Myocyte (in vitro differentiated cells): ENCODE results near the gene LCK. TPM values are rescaled to one million over a fixed set of nuclear protein-coding genes. Genes with fewer than 3 reads are reported as not detected.
"Not testable (repeated sequence)": the region's sequence is repeated elsewhere in the genome, so short reads cannot be mapped to it uniquely, and the experiment has no call there.

Source experiments
- DNase-seq: peaks from one replicate; pipeline ENCODE4 v3.0.0-alpha.2; 2012; ENCODE audit warnings: low read depth
- total RNA-seq: library from RNA; depleted of rRNA; stranded (reverse); fragments of >200 nt; gene quantifications from 2 replicates; pipeline ENCODE4 v1.2.3, GENCODE V29; 2014

LCK gene
- total RNA-seq, 1 donor from 2014 or later = not detected

GRCh38 chr1:32239790-32240139 lies 11.3 kb upstream of the LCK start:
- DNase-seq = no peak

- DNase-seq = peak; percentile 45
These were observed 10.7 kb upstream of the LCK start for GRCh38 chr1:32240140-32240951.

GRCh38 chr1:32241001-32241763 lies 9.9 kb upstream of the LCK start:
- DNase-seq = peak; percentile 78

GRCh38 chr1:32242341-32242851 lies 8.7 kb upstream of the LCK start:
- DNase-seq = no peak

GRCh38 chr1:32246888-32247273 lies 4.2 kb upstream of the LCK start, which contains the start of gene FAM167B:
TSS of gene FAM167B (plus strand) at chr1:32247222. CDS start at chr1:32247422, 200 bp downstream.
- no peak for DNase-seq

- no peak for DNase-seq
These were observed 3.6 kb upstream of the LCK start for GRCh38 chr1:32247452-32247851.

- DNase-seq = peak; percentile 54
These were observed 2.8 kb upstream of the LCK start for GRCh38 chr1:32247983-32248889.

GRCh38 chr1:32249831-32250525 lies 1.1 kb upstream of the LCK start:
- DNase-seq = no peak

- DNase-seq = no peak
These were observed 4.3 kb downstream of the LCK start for GRCh38 chr1:32255072-32256071.

GRCh38 chr1:32256473-32257226 lies 5.6 kb downstream of the LCK start:
- DNase-seq = no peak

GRCh38 chr1:32257227-32257508 lies 6.1 kb downstream of the LCK start:
- no peak for DNase-seq

- DNase-seq = not testable (repeated sequence)
These were observed 12.2 kb downstream of the LCK start for GRCh38 chr1:32263236-32263593.

- no peak for DNase-seq
These were observed 12.7 kb downstream of the LCK start for GRCh38 chr1:32263744-32264143.

- no peak for DNase-seq
These were observed 14.8 kb downstream of the LCK start for GRCh38 chr1:32265846-32266245.

GRCh38 chr1:32266921-32267591 lies 16.0 kb downstream of the LCK start:
- DNase-seq = no peak

GRCh38 chr1:32269744-32270143 lies 18.7 kb downstream of the LCK start:
- DNase-seq = no peak

- no peak for DNase-seq
These were observed 21.7 kb downstream of the LCK start for GRCh38 chr1:32272557-32273390.
